ENCODE measurements around the gene MTHFSD.

- TF ChIP-seq TARDBP (IDR thresholded peaks at IDR 0.05) = no peak
- no peak for TF ChIP-seq FOXK2 (IDR thresholded peaks at IDR 0.05)
- TF ChIP-seq L3MBTL2 (conservative IDR thresholded peaks at IDR 0.05) = no peak
- no peak for TF ChIP-seq LEF1 (IDR thresholded peaks at IDR 0.05; ENCODE audit: borderline replicate concordance)
- no peak for TF ChIP-seq BHLHE40 (IDR thresholded peaks at IDR 0.05; ENCODE audit: borderline replicate concordance)
- TF ChIP-seq ZNF384 (IDR thresholded peaks at IDR 0.05) = no peak
- TF ChIP-seq HDGF (IDR thresholded peaks at IDR 0.05; ENCODE audit: borderline replicate concordance) = no peak
- TF ChIP-seq FOXM1 (IDR thresholded peaks at IDR 0.05; ENCODE audit: borderline replicate concordance) = no peak
- TF ChIP-seq SP1 (IDR thresholded peaks at IDR 0.05) = no peak
- TF ChIP-seq PKNOX1 (IDR thresholded peaks at IDR 0.05) = no peak
- TF ChIP-seq SUZ12 (IDR thresholded peaks at IDR 0.05) = no peak
- no peak for TF ChIP-seq ARNT (IDR thresholded peaks at IDR 0.05)
- no peak for TF ChIP-seq ELF4 (IDR thresholded peaks at IDR 0.05)
These were observed 25.2 kb upstream of the MTHFSD start for GRCh38 chr16:86580063-86580790.
